DOHH2 (cell line): ENCODE data around the gene PLEKHM3.

Experiments used
- EZH2phosphoT487 ChIP-seq: fragments of 200-600 bp; sonication (generic); IDR thresholded peaks from 2 replicates; pipeline ENCODE4 v1.6.1; 2017; ENCODE audit warnings: borderline replicate concordance, mild to moderate bottlenecking, antibody characterized with exemption, low read length, moderate library complexity, mixed read lengths
- TF ChIP-seq, protein P1 (sequence below): fragments of 200-600 bp; sonication (generic); IDR thresholded peaks from one replicate; pipeline ENCODE4 v1.5.1; 2014; ENCODE audit warnings: antibody characterized with exemption, mild to moderate bottlenecking, low read depth, low read length; ENCODE audit not compliant: poor library complexity, severe bottlenecking

DNA sequence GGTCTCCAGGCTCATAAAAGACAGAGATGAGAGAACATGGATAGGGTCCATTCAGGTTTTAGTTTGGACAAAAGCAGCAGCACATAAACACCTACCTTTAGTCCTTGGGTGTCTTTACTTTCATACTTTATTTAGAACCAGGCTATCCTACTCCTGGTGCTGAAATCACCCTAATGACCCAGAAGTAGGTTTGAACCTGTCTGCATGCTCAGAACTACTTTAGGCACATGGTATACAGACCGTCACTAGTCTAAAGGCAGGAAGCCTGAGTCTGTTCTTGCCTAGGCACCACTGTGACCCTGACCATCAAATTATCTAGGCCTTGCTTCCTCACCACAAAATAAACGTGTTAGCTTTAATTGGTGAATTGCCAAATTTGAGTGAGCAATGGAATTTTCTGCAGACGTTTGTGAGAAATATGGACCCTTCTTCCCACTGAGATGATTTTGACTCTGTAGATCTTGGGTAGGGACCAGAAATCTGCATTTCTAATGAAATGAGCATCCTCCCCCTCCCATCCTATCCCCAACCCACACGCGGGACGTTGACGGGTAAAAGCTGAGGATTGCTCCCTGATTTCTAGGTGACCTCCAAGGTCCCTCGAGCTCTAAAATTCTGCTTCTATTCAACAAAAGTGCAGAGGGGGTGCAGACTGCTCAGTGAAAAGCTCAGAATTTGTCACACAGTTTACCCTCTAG lies 75.1 kb downstream of the PLEKHM3 start:
- TF ChIP-seq, protein P1, sequence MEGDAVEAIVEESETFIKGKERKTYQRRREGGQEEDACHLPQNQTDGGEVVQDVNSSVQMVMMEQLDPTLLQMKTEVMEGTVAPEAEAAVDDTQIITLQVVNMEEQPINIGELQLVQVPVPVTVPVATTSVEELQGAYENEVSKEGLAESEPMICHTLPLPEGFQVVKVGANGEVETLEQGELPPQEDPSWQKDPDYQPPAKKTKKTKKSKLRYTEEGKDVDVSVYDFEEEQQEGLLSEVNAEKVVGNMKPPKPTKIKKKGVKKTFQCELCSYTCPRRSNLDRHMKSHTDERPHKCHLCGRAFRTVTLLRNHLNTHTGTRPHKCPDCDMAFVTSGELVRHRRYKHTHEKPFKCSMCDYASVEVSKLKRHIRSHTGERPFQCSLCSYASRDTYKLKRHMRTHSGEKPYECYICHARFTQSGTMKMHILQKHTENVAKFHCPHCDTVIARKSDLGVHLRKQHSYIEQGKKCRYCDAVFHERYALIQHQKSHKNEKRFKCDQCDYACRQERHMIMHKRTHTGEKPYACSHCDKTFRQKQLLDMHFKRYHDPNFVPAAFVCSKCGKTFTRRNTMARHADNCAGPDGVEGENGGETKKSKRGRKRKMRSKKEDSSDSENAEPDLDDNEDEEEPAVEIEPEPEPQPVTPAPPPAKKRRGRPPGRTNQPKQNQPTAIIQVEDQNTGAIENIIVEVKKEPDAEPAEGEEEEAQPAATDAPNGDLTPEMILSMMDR: no peak
- no peak for TF ChIP-seq EZH2phosphoT487
